Activated naive CD8-positive, alpha-beta T cell (primary cell): ENCODE data around the gene SLIT3.

Source experiments
- H3K27ac Mint-ChIP-seq: one replicate; pipeline ENCODE4 v1.8.0; 2021; ENCODE audit warnings: mixed read lengths
- H3K27me3 Mint-ChIP-seq: one replicate; pipeline ENCODE4 v1.8.0; 2021; ENCODE audit warnings: mixed read lengths
- H3K36me3 Mint-ChIP-seq: one replicate; pipeline ENCODE4 v1.8.0; 2021; ENCODE audit warnings: mixed read lengths
- H3K4me1 Mint-ChIP-seq: one replicate; pipeline ENCODE4 v1.8.0; 2021; ENCODE audit warnings: low read depth, mixed read lengths
- H3K4me3 Mint-ChIP-seq: one replicate; pipeline ENCODE4 v1.8.0; 2021; ENCODE audit warnings: mild to moderate bottlenecking, mixed read lengths
- H3K9me3 Mint-ChIP-seq: one replicate; pipeline ENCODE4 v1.8.0; 2021; ENCODE audit warnings: low read depth, mixed read lengths

SLIT3 gene

GRCh38 chr5:168696611-168697010, 604.3 kb downstream of the SLIT3 start:
- Mint-ChIP-seq H3K27me3 (peaks cover under 1% of the 10 kb centered on the region), H3K4me1 (no peaks in the 10 kb centered on the region), H3K4me3 (no peak overlapping the region), H3K27ac (no peak overlapping the region), H3K36me3 (no peaks in the 10 kb centered on the region), H3K9me3 (no peaks in the 10 kb centered on the region)

GRCh38 chr5:168695301-168695835, 605.6 kb downstream of the SLIT3 start:
- no peak overlapping the region for H3K27ac Mint-ChIP-seq
- H3K9me3 Mint-ChIP-seq = no peaks in the 10 kb centered on the region
- peaks cover 2% of the 10 kb centered on the region for H3K27me3 Mint-ChIP-seq
- H3K36me3 Mint-ChIP-seq = no peaks in the 10 kb centered on the region
- no peaks in the 10 kb centered on the region for H3K4me1 Mint-ChIP-seq
- no peak overlapping the region for H3K4me3 Mint-ChIP-seq

- H3K9me3 Mint-ChIP-seq = no peaks in the 10 kb centered on the region
- no peak overlapping the region for H3K4me3 Mint-ChIP-seq
- H3K36me3 Mint-ChIP-seq = no peaks in the 10 kb centered on the region
- H3K4me1 Mint-ChIP-seq = no peaks in the 10 kb centered on the region
- no peak overlapping the region for H3K27ac Mint-ChIP-seq
- H3K27me3 Mint-ChIP-seq = peaks cover 2% of the 10 kb centered on the region
Observed at GRCh38 chr5:168694289-168694688, 606.6 kb downstream of the SLIT3 start.

GRCh38 chr5:168693883-168694282, 607.1 kb downstream of the SLIT3 start:
- H3K4me1 Mint-ChIP-seq = no peaks in the 10 kb centered on the region
- peaks cover 2% of the 10 kb centered on the region for H3K27me3 Mint-ChIP-seq
- no peak overlapping the region for H3K4me3 Mint-ChIP-seq
- no peaks in the 10 kb centered on the region for H3K36me3 Mint-ChIP-seq
- H3K27ac Mint-ChIP-seq = no peak overlapping the region
- H3K9me3 Mint-ChIP-seq = no peaks in the 10 kb centered on the region

GRCh38 chr5:168693297-168693696, 607.6 kb downstream of the SLIT3 start:
- no peaks in the 10 kb centered on the region for H3K4me1 Mint-ChIP-seq
- H3K9me3 Mint-ChIP-seq = no peaks in the 10 kb centered on the region
- H3K36me3 Mint-ChIP-seq = no peaks in the 10 kb centered on the region
- peaks cover 2% of the 10 kb centered on the region for H3K27me3 Mint-ChIP-seq
- H3K27ac Mint-ChIP-seq = no peak overlapping the region
- H3K4me3 Mint-ChIP-seq = no peak overlapping the region

GRCh38 chr5:168691891-168692290, 609.0 kb downstream of the SLIT3 start:
- peaks cover 2% of the 10 kb centered on the region for H3K27me3 Mint-ChIP-seq
- no peak overlapping the region for H3K4me3 Mint-ChIP-seq
- no peaks in the 10 kb centered on the region for H3K4me1 Mint-ChIP-seq
- no peak overlapping the region for H3K27ac Mint-ChIP-seq
- no peaks in the 10 kb centered on the region for H3K9me3 Mint-ChIP-seq
- H3K36me3 Mint-ChIP-seq = no peaks in the 10 kb centered on the region

GRCh38 chr5:168689260-168689659, 611.7 kb downstream of the SLIT3 start:
- no peak overlapping the region for H3K4me3 Mint-ChIP-seq
- H3K4me1 Mint-ChIP-seq = no peaks in the 10 kb centered on the region
- no peaks in the 10 kb centered on the region for H3K36me3 Mint-ChIP-seq
- H3K27me3 Mint-ChIP-seq = peaks cover 2% of the 10 kb centered on the region
- H3K27ac Mint-ChIP-seq = no peak overlapping the region
- H3K9me3 Mint-ChIP-seq = no peaks in the 10 kb centered on the region

- Mint-ChIP-seq H3K4me3 (no peak overlapping the region), H3K27ac (no peak overlapping the region), H3K4me1 (peaks cover 7% of the 10 kb centered on the region), H3K9me3 (no peaks in the 10 kb centered on the region), H3K27me3 (peaks cover 2% of the 10 kb centered on the region), H3K36me3 (no peaks in the 10 kb centered on the region)
Observed at GRCh38 chr5:168686837-168687236, 614.1 kb downstream of the SLIT3 start.

GRCh38 chr5:168685566-168685965, 615.4 kb downstream of the SLIT3 start:
- H3K4me1 Mint-ChIP-seq = peaks cover 7% of the 10 kb centered on the region
- no peaks in the 10 kb centered on the region for H3K9me3 Mint-ChIP-seq
- H3K4me3 Mint-ChIP-seq = no peak overlapping the region
- H3K27ac Mint-ChIP-seq = no peak overlapping the region
- H3K27me3 Mint-ChIP-seq = no peaks in the 10 kb centered on the region
- H3K36me3 Mint-ChIP-seq = no peaks in the 10 kb centered on the region

GRCh38 chr5:168683927-168684295, 617.0 kb downstream of the SLIT3 start:
- Mint-ChIP-seq H3K27me3 (no peaks in the 10 kb centered on the region), H3K4me1 (peaks cover 7% of the 10 kb centered on the region), H3K4me3 (peak overlapping the region; percentile 67), H3K9me3 (no peaks in the 10 kb centered on the region), H3K36me3 (no peaks in the 10 kb centered on the region), H3K27ac (peak overlapping the region; percentile 70)

- Mint-ChIP-seq H3K27ac (peak overlapping the region; percentile 70), H3K4me3 (peak overlapping the region; percentile 67), H3K27me3 (no peaks in the 10 kb centered on the region), H3K9me3 (no peaks in the 10 kb centered on the region), H3K4me1 (peaks cover 7% of the 10 kb centered on the region), H3K36me3 (no peaks in the 10 kb centered on the region)
Observed at GRCh38 chr5:168683247-168683926, 617.6 kb downstream of the SLIT3 start.

GRCh38 chr5:168681556-168682183, 619.3 kb downstream of the SLIT3 start:
- H3K4me1 Mint-ChIP-seq = peaks cover 7% of the 10 kb centered on the region
- no peaks in the 10 kb centered on the region for H3K27me3 Mint-ChIP-seq
- H3K9me3 Mint-ChIP-seq = no peaks in the 10 kb centered on the region
- H3K27ac Mint-ChIP-seq = no peak overlapping the region
- no peak overlapping the region for H3K4me3 Mint-ChIP-seq
- H3K36me3 Mint-ChIP-seq = no peaks in the 10 kb centered on the region

GRCh38 chr5:168680395-168680794, 620.5 kb downstream of the SLIT3 start:
- no peaks in the 10 kb centered on the region for H3K9me3 Mint-ChIP-seq
- peaks cover 7% of the 10 kb centered on the region for H3K4me1 Mint-ChIP-seq
- no peaks in the 10 kb centered on the region for H3K27me3 Mint-ChIP-seq
- no peak overlapping the region for H3K27ac Mint-ChIP-seq
- H3K36me3 Mint-ChIP-seq = no peaks in the 10 kb centered on the region
- no peak overlapping the region for H3K4me3 Mint-ChIP-seq

GRCh38 chr5:168679515-168679920, 621.4 kb downstream of the SLIT3 start:
- Mint-ChIP-seq H3K27me3 (no peaks in the 10 kb centered on the region), H3K36me3 (no peaks in the 10 kb centered on the region), H3K4me3 (no peak overlapping the region), H3K27ac (no peak overlapping the region), H3K9me3 (no peaks in the 10 kb centered on the region), H3K4me1 (peaks cover 7% of the 10 kb centered on the region)

GRCh38 chr5:168676501-168676900, 624.4 kb downstream of the SLIT3 start:
- H3K9me3 Mint-ChIP-seq = no peaks in the 10 kb centered on the region
- H3K4me3 Mint-ChIP-seq = no peak overlapping the region
- H3K4me1 Mint-ChIP-seq = no peaks in the 10 kb centered on the region
- no peaks in the 10 kb centered on the region for H3K36me3 Mint-ChIP-seq
- no peaks in the 10 kb centered on the region for H3K27me3 Mint-ChIP-seq
- H3K27ac Mint-ChIP-seq = no peak overlapping the region
